DMS114 treated with DMSO at 0.1 percent for 48 hours (cell line): ENCODE data around the gene SCD5.
"Not testable (repeated sequence)": the region's sequence is repeated elsewhere in the genome, so short reads cannot be mapped to it uniquely, and the experiment has no call there.

Experiments used
- DNase-seq: peaks from one replicate; lab custom pipeline; 2025; ENCODE audit not compliant: unreplicated experiment; lab: John Stamatoyannopoulos, UW

Gene SCD5

GRCh38 chr4:82798168-82799005, at the start of gene SCD5:
Gene SCD5, minus strand, starts transcription at chr4:82798796. Its CDS starts 259 bp downstream, at chr4:82798537.
- no peak for DNase-seq

- DNase-seq = peak; percentile 12
Observed at GRCh38 chr4:82842593-82842992, 44.0 kb upstream of the SCD5 start.

- DNase-seq = no peak
Observed at GRCh38 chr4:82839624-82840023, 41.0 kb upstream of the SCD5 start.

- no peak for DNase-seq
Observed at GRCh38 chr4:82833696-82834313, 35.2 kb upstream of the SCD5 start.

- not testable (repeated sequence) for DNase-seq
Observed at GRCh38 chr4:82833060-82833459, 34.5 kb upstream of the SCD5 start.

GRCh38 chr4:82825425-82825824, 26.8 kb upstream of the SCD5 start:
- no peak for DNase-seq

- no peak for DNase-seq
Observed at GRCh38 chr4:82823062-82823461, 24.5 kb upstream of the SCD5 start.

- no peak for DNase-seq
Observed at GRCh38 chr4:82820689-82821088, 22.1 kb upstream of the SCD5 start.

- DNase-seq = no peak
Observed at GRCh38 chr4:82818664-82819662, 20.4 kb upstream of the SCD5 start.

- not testable (repeated sequence) for DNase-seq
Observed at GRCh38 chr4:82816874-82817273, 18.3 kb upstream of the SCD5 start.

- no peak for DNase-seq
Observed at GRCh38 chr4:82814034-82814433, 15.4 kb upstream of the SCD5 start.

GRCh38 chr4:82811838-82812341, 13.3 kb upstream of the SCD5 start:
- DNase-seq = no peak

- no peak for DNase-seq
Observed at GRCh38 chr4:82811392-82811791, 12.8 kb upstream of the SCD5 start.

GRCh38 chr4:82810176-82810575, 11.6 kb upstream of the SCD5 start:
- DNase-seq = no peak

- no peak for DNase-seq
Observed at GRCh38 chr4:82809619-82810018, 11.0 kb upstream of the SCD5 start.

- DNase-seq = no peak
Observed at GRCh38 chr4:82803746-82804145, 5.2 kb upstream of the SCD5 start.

GRCh38 chr4:82802911-82803310, 4.3 kb upstream of the SCD5 start:
- DNase-seq = no peak

- DNase-seq = peak; percentile 8
Observed at GRCh38 chr4:82801910-82802521, 3.4 kb upstream of the SCD5 start.

GRCh38 chr4:82799006-82799881, 648 bp upstream of the SCD5 start:
- no peak for DNase-seq
